ENCODE measurements around the gene CYSLTR2. TPM values are rescaled to one million over a fixed set of nuclear protein-coding genes. Genes with fewer than 3 reads are reported as not detected.
A peak's percentile ranks its signal among the peaks of the same experiment; 100 is the strongest.

CYSLTR2 gene
- total and polyA plus RNA-seq, 2 of the 8 experiments (the other 6 are each of a cell fraction or from before 2014, with no cell fraction given) = not detected

GRCh38 chr13:48749699-48750473, 96.2 kb downstream of the CYSLTR2 start:
- Histone ChIP-seq H3K79me1 (ENCODE audit: low read depth, low read length) (no peaks in the 10 kb centered on the region), H2BK12ac (ENCODE audit: low read depth, low read length) (no peak overlapping the region), H2BK15ac (ENCODE audit: low read length) (no peak overlapping the region), H3K14ac (ENCODE audit: insufficient read length) (no peak overlapping the region), H3K4me2 (ENCODE audit: insufficient read depth in 1 of 2, low read depth in 2 of 2, low read length in 2 of 2) (no peak overlapping the region), H3K4me3 (ENCODE audit: extremely low read depth in 1 of 4, insufficient read depth in 2 of 4, low read depth in 3 of 4, low read length in 4 of 4) (no peak overlapping the region), H3K23me2 (ENCODE audit: low read depth, low read length) (no peaks in the 10 kb centered on the region), H4K8ac (ENCODE audit: extremely low read depth, insufficient read depth, low read length) (no peak overlapping the region), H4K20me1 (replicated peaks in 1 of 2; ENCODE audit: control insufficient read depth in 1 of 2, insufficient read depth in 2 of 2, low read length in 2 of 2) (no peaks in the 10 kb centered on the region), H2AFZ (ENCODE audit: low read length) (peak overlapping the region; percentile 73; the same call in 1 of the 2 replicates), H3K79me2 (ENCODE audit: control insufficient read depth in 1 of 2, insufficient read depth in 2 of 2, low read length in 2 of 2) (no peaks in the 10 kb centered on the region), H3K27ac (ENCODE audit: low read depth, low read length) (no peak overlapping the region), H2BK5ac (ENCODE audit: low read depth, low read length) (no peak overlapping the region), H3K23ac (ENCODE audit: insufficient read length) (no peak overlapping the region), H3K9ac (replicated peaks in 1 of 4; ENCODE audit: extremely low read depth in 1 of 4, low read depth in 3 of 4, low read length in 3 of 4) (no peak overlapping the region), H2BK120ac (replicated peaks; ENCODE audit: low read depth, low read length) (no peak overlapping the region), H3K4me1 (replicated peaks in 1 of 4; ENCODE audit: control insufficient read depth in 3 of 4, insufficient read depth in 4 of 4, low read length in 3 of 4) (no peaks in the 10 kb centered on the region), H3K36me3 (ENCODE audit: control insufficient read depth in 2 of 4, insufficient read depth in 4 of 4, low read length in 3 of 4) (no peaks in the 10 kb centered on the region), H4K5ac (ENCODE audit: insufficient read length, low read depth, low read length) (no peak overlapping the region), H3K4ac (replicated peaks; ENCODE audit: insufficient read length, low read depth, low read length) (no peak overlapping the region), H3K9me3 (ENCODE audit: insufficient read depth in 2 of 2, low read depth in 1 of 2, low read length in 1 of 2) (no peaks in the 10 kb centered on the region), H3K56ac (replicated peaks; ENCODE audit: insufficient read length, low read depth, low read length) (no peak overlapping the region), H3K18ac (ENCODE audit: extremely low read depth, low read length) (no peak overlapping the region), H3K27me3 (replicated peaks in 1 of 4; ENCODE audit: control insufficient read depth in 3 of 4, extremely low read depth in 1 of 4, insufficient read depth in 3 of 4, low read length in 3 of 4) (no peaks in the 10 kb centered on the region), H2AK5ac (ENCODE audit: low read depth, low read length) (no peak overlapping the region), H2BK20ac (ENCODE audit: low read length) (no peak overlapping the region), H4K91ac (replicated peaks; ENCODE audit: insufficient read length, low read length) (no peak overlapping the region)
- DNase-seq (ENCODE audit: low read depth in 1 of 2, low spot score in 2 of 2) (peak; percentile 46 to 76), FAIRE-seq (peak; percentile 62)
- ChIA-PET POLR2A (ENCODE audit: partially characterized antibody) (no interaction called here), CTCF (ENCODE audit: partially characterized antibody) (interaction anchor here (0.7 to 5.3 kb wide), 16 partner anchors 8 to 416 kb away, joined by 3 to 48 read pairs (median 4); no protein-coding TSS in a partner anchor)
- WGBS, 2 experiments (ENCODE audit: extremely low coverage in 1 of 2, insufficient coverage in 1 of 2, insufficient read length in 1 of 2, insufficient replicate concordance in 2 of 2, low coverage in 1 of 2, low lambda C conversion rate in 2 of 2, missing lambda C conversion rate in 1 of 2) = 50% methylated on average over 15 of the region's 15 CpGs; no CpG with 5 or more reads in 1 of the 2 experiments
- TF ChIP-seq KDM1A (IDR thresholded peaks at IDR 0.05; ENCODE audit: borderline replicate concordance, low read length) (no peak), KDM5A (IDR thresholded peaks at IDR 0.05; ENCODE audit: low read length) (no peak), SUZ12 (IDR thresholded peaks at IDR 0.05; ENCODE audit: low read length) (no peak), SIN3A (conservative IDR thresholded peaks at IDR 0.05 in 1 of 2, IDR thresholded peaks at IDR 0.05 in 1 of 2; ENCODE audit: low read depth in 1 of 2, low read length in 2 of 2) (no peak), RAD21 (IDR thresholded peaks at IDR 0.05 in 1 of 2, conservative IDR thresholded peaks at IDR 0.05 in 1 of 2; ENCODE audit: low read depth in 2 of 2, low read length in 2 of 2) (peak; percentile 52 to 66; a peak in 3 of 4 replicates), EGR1 (IDR thresholded peaks at IDR 0.05; ENCODE audit: borderline replicate concordance, low read depth, low read length) (no peak), MAFK (IDR thresholded peaks at IDR 0.05; ENCODE audit: low read depth, low read length) (no peak), BRCA1 (IDR thresholded peaks at IDR 0.05; ENCODE audit: low read depth, low read length) (no peak), CHD1 (IDR thresholded peaks at IDR 0.05; ENCODE audit: low read depth, low read length) (no peak), SP1 (IDR thresholded peaks at IDR 0.05; ENCODE audit: low read depth, low read length) (no peak), TCF12 (IDR thresholded peaks at IDR 0.05; ENCODE audit: low read depth, low read length) (no peak), RNF2 (IDR thresholded peaks at IDR 0.05; ENCODE audit: borderline replicate concordance, low read depth, low read length, missing control alignments, poor library complexity, severe bottlenecking) (no peak), BACH1 (IDR thresholded peaks at IDR 0.05; ENCODE audit: low read length) (peak; percentile 82)
